Adrenal gland (tissue), 12 donors: Measurements from ENCODE around the gene GPSM1. TPM values are rescaled to one million over a fixed set of nuclear protein-coding genes. Genes with fewer than 3 reads are reported as not detected.

Experiments
- DNase-seq, 7 donors: peaks; one replicate each; pipeline ENCODE4 v3.0.0-alpha.2; 2019 to 2020
- H3K27ac ChIP-seq, 5 donors: fragments of 200-600 bp; sonication (generic) in 4 of 5; 1 replicate in 3 of 5; 2 replicates in 2 of 5; pipeline versions ENCODE4 v1.5.1 to v1.8.0; 2016 to 2020; ENCODE audit warnings: mild to moderate bottlenecking in 1 of 5
- H3K27me3 ChIP-seq: fragments of 200-600 bp; 2 replicates; pipeline ENCODE4 v1.8.0; 2021
- H3K36me3 ChIP-seq, 2 donors: fragments of 200-600 bp; replicated peaks in 1 of 2; 1 replicate in 1 of 2; 2 replicates in 1 of 2; pipeline versions ENCODE4 v1.5.1 to v1.8.0; 2018 to 2022
- H3K4me1 ChIP-seq, 2 donors: fragments of 200-600 bp; replicated peaks in 1 of 2; 1 replicate in 1 of 2; 2 replicates in 1 of 2; pipeline versions ENCODE4 v1.5.1 to v1.8.0; 2018 to 2021
- H3K4me3 ChIP-seq, 4 donors: fragments of 200-600 bp; sonication (generic) in 3 of 4; one replicate each; pipeline ENCODE4 v1.5.1; 2016 to 2018
- H3K9me3 ChIP-seq, 3 donors: fragments of 200-600 bp; sonication (generic) in 1 of 3; replicated peaks in 1 of 3; 1 replicate in 2 of 3; 2 replicates in 1 of 3; pipeline versions ENCODE4 v1.5.1 to v1.8.0; 2016 to 2021
- POLR2A ChIP-seq, 2 donors: fragments of 450-650 bp; IDR thresholded peaks; one replicate each; pipeline ENCODE4 v1.6.1; 2017; ENCODE audit warnings: antibody characterized with exemption in 2 of 2, mild to moderate bottlenecking in 2 of 2, moderate library complexity in 1 of 2
- whole genome bisulfite sequencing, 4 donors: extraction: QIAGEN DNeasy Blood & Tissue Kit in 2 of 4; methylation state at CpG; one replicate each; pipeline versions ENCODE4 v1.1.5 to v1.1.7; 2013 to 2017; 5-methylcytosine and 5-hydroxymethylcytosine counted together
- intact Hi-C, 2 donors: fragments of 100-400 bp; cut with DNase I; formaldehyde crosslinking; loops; one replicate each; pipeline versions ENCODE4 v1.14.1 to v1.15.0; 2022 to 2023
- polyA plus RNA-seq, 3 donors: library from polyadenylated mRNA; stranded (reverse); fragments of 200-250 nt in 2 of 3; fragments of 350-450 nt in 1 of 3; fragmentation: Illumina TruSeq in 1 of 3; extraction: RNeasy Lipid Tissue Mini Kit (QIAGEN cat#74804) in 1 of 3; gene quantifications; one replicate each; pipeline ENCODE4 v1.2.3, GENCODE V29; 2013 to 2014
- total RNA-seq, 9 donors: library from RNA; depleted of rRNA in 4 of 9; stranded (reverse); fragments of >200 nt in 4 of 9; fragments of 120-200 nt in 1 of 9; fragmentation: NEBNext Ultra II Directional in 1 of 9; extraction: Animal tissue kit (Norgen Biotek cat#: 25700) in 1 of 9; gene quantifications; one replicate each; pipeline versions ENCODE4 v1.1.0 to v1.2.4, GENCODE V29; 2013 to 2023
- TF ChIP-seq, protein P1 (sequence below), 6 experiments: fragments of 450-650 bp in 4 of 6; fragments of 200-600 bp in 2 of 6; sonication (generic) in 1 of 6; IDR thresholded peaks; 1 replicate in 5 of 6; 2 replicates in 1 of 6; pipeline versions ENCODE4 v1.5.1 to v1.8.0; 2016 to 2021; ENCODE audit warnings: antibody characterized with exemption in 6 of 6, mild to moderate bottlenecking in 2 of 6, moderate library complexity in 1 of 6
- donor health status: healthy with polysubstance abuse.
- donor health status: Bipolar disorder and iron deficiency.
- donor health status: DM: yes; HTN: yes; CAD: no.
- donor health status: DM: no; HTN: no; CAD: no.
- donor health status: DM: no; HTN: no; CAD: no.
- donor health status: DM: yes; HTN: yes; CAD: no.

The GPSM1 gene
- total and polyA plus RNA-seq, 12 donors = 2.9 to 50.4 (median 17.2) TPM

DNA sequence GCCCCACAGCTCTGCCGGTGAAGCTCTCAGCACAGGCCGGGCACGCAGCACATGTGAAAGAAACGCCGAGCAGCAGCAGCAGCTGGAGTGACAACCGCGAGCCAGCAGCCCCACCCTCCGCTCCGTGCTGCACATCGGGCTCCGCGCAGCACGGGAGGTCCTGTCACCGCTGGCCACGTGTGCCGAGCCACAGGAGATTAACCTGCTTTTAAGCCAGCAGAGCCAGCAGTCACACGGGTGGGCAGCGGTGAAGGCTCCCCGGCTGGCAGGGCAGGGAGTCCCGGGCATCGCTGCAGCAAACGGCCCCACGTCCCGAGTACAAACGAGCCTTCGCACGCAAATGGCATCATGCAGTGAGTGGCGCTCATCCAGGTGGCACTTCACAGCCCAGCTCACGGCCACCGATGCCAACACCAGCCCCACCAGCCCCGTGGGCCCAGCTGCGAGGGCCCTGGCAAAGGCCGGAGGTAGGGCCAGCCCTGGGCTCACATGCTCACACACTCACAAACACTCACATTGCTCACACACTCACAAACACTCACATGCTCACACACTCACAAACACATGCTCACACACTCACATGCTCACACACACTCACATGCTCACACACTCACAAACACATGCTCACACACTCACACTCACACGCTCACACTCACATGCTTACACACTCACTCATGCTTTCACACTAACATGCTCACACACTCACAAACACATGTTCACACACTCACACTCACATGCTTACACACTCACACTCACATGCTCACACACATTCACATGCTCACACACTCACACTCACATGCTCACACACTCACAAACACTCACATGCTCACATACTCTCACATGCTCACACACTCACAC is 34.5 kb upstream of the GPSM1 start:
- Histone ChIP-seq H3K9me3 (no peaks in the 10 kb centered on the region), H3K4me1 (no peaks in the 10 kb centered on the region), H3K27me3 (peaks cover 10% of the 10 kb centered on the region), H3K36me3 (no peaks in the 10 kb centered on the region), H3K4me3 (no peak overlapping the region), H3K27ac (no peak overlapping the region)
- TF ChIP-seq POLR2A (IDR thresholded peaks at IDR 0.05) = no peak
- TF ChIP-seq, protein P1, sequence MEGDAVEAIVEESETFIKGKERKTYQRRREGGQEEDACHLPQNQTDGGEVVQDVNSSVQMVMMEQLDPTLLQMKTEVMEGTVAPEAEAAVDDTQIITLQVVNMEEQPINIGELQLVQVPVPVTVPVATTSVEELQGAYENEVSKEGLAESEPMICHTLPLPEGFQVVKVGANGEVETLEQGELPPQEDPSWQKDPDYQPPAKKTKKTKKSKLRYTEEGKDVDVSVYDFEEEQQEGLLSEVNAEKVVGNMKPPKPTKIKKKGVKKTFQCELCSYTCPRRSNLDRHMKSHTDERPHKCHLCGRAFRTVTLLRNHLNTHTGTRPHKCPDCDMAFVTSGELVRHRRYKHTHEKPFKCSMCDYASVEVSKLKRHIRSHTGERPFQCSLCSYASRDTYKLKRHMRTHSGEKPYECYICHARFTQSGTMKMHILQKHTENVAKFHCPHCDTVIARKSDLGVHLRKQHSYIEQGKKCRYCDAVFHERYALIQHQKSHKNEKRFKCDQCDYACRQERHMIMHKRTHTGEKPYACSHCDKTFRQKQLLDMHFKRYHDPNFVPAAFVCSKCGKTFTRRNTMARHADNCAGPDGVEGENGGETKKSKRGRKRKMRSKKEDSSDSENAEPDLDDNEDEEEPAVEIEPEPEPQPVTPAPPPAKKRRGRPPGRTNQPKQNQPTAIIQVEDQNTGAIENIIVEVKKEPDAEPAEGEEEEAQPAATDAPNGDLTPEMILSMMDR (IDR thresholded peaks at IDR 0.05) = no peak
- WGBS, 4 donors = 84 to 89% (median 86%) methylated on average over 10 to 34 of the region's 34 CpGs
- no peak for DNase-seq
- intact Hi-C loops = no loop called here

DNA sequence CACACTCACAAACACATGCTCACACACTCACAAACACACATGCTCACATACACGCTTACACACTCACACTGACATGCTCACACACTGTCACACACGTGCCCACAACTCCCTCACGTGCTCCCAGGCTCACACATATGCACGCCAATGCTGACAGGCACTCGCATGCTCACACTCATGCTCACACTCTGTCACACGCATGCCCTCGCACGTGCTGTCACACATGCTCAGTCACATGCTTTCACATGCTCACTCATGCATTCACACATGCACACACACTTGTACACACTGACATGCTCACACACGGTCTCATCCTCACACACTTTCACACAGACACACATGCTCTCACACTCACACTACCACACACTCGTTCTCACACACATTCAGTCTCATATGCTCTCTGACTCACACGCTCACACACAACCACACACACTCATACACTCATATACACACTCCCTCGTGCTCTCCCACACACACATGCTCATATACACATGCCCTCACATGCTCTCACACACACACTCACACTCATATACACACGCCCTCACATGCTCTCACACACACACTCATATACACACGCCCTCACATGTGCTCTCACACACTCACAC is 33.8 kb upstream of the GPSM1 start:
- H3K4me1 ChIP-seq = no peaks in the 10 kb centered on the region
- intact Hi-C loops = no loop called here
- DNase-seq = no peak
- no peaks in the 10 kb centered on the region for H3K9me3 ChIP-seq
- H3K27ac ChIP-seq = no peak overlapping the region
- H3K27me3 ChIP-seq = peaks cover 7% of the 10 kb centered on the region
- no peaks in the 10 kb centered on the region for H3K36me3 ChIP-seq
- TF ChIP-seq POLR2A (IDR thresholded peaks at IDR 0.05) = no peak
- TF ChIP-seq, protein P1 (IDR thresholded peaks at IDR 0.05) = no peak
- WGBS, 4 donors = 74 to 80% (median 78%) methylated on average over 14 of the region's 14 CpGs
- H3K4me3 ChIP-seq = no peak overlapping the region

DNA sequence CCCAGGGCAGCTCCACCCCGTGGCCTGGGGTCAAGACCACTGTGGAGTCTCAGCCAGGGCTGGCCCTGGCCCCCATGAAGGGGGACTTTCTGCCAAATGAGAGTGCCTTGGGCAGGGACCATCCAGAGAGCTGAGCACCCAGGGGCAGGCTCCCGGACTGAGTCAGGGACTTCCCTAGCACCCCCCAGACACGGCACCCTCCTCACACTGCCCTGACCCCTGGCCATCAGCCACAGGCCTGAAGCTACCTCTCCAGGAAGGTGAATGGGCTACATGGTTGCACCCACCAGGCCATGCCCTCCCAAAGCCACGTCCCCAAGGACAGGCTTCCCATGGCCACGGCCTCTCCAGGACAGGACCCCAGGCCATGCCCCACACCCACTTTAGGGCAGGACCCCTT is 32.9 kb upstream of the GPSM1 start:
- no peak overlapping the region for H3K27ac ChIP-seq
- no peaks in the 10 kb centered on the region for H3K9me3 ChIP-seq
- WGBS, 4 donors = 58 to 72% (median 69%) methylated on average over 4 to 5 of the region's 5 CpGs
- no peaks in the 10 kb centered on the region for H3K4me1 ChIP-seq
- no peak for TF ChIP-seq POLR2A (IDR thresholded peaks at IDR 0.05)
- TF ChIP-seq, protein P1 (IDR thresholded peaks at IDR 0.05) = no peak
- intact Hi-C loops = no loop called here
- no peak overlapping the region for H3K4me3 ChIP-seq
- H3K36me3 ChIP-seq = no peaks in the 10 kb centered on the region
- H3K27me3 ChIP-seq = peaks cover 7% of the 10 kb centered on the region
- no peak for DNase-seq

DNA sequence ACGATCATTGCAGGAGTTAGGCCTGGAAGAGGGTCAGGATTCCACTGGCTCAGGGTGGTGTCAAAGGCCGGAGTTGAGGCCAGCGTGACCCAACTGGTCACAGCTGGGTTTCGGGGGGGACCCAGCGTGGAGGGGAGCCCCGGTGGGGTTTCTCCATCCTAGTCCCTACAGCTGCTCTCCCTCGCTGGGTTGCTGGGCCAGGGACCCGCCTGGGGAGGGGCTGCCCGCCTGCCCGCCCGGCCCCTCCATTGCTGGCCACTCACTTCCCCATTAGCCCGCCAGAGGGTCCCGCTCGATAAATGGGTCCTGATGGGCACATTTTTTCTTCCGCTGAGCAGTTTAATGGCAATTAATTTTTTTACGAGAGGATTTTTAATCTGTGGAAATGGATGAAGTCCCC is 32.3 kb upstream of the GPSM1 start:
- Histone ChIP-seq H3K27me3 (peaks cover 7% of the 10 kb centered on the region), H3K36me3 (no peaks in the 10 kb centered on the region), H3K4me1 (no peaks in the 10 kb centered on the region), H3K27ac (no peak overlapping the region), H3K4me3 (no peak overlapping the region), H3K9me3 (no peaks in the 10 kb centered on the region)
- no peak for DNase-seq
- 85 to 87% (median 86%) methylated on average over 10 to 16 of the region's 16 CpGs for WGBS, 4 donors
- intact Hi-C loops = no loop called here
- no peak for TF ChIP-seq POLR2A (IDR thresholded peaks at IDR 0.05)
- TF ChIP-seq, protein P1 (IDR thresholded peaks at IDR 0.05) = no peak
